ENCODE results near the gene APOD. TPM values are rescaled to one million over a fixed set of nuclear protein-coding genes. Genes with fewer than 3 reads are reported as not detected.

APOD gene
- total RNA-seq, 1 experiment from 2014 or later: not detected

DNA sequence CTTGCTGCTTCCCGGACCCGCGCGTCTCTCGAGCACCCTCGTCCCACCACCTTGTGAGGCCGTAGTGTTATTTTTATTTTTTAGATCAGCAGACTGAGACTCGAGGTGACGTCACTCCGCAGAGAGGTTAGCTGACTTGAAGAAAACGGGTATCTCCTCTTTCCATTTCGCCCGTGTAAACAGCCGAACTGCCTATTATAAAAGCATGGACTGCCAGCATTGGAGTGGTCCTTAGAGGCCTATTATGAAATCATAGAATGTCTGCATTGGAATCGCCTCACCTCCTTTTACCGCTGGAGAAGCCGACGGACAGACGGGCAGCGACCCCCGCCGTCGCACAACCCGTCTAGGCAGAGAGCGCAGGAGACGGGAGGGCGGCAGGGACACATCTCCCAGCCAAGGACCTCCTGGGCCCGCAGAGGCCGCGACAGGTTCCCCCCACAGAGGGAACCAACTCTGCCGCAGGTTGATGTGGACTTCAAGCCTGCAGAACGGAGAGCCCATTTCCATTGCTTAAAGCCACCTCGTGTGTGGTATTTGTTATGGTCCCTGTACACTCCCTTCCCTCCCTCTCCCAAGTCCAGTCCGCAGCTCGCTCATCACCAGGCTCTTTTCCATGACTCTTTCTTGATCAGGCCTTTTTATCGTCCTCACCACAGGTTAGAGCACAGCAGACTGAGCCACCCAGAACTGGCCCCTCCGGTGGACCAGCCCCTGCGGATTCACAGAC is 40.1 kb downstream of the APOD start:
- H3K4me1 ChIP-seq (ENCODE audit: control insufficient read depth, insufficient read depth, low read length): peaks cover 28% of the 10 kb centered on the region
- no peak for DNase-seq (ENCODE audit: low read depth, low spot score)
- ChIA-PET POLR2A (interaction anchor here (0.6 kb wide), 1 partner anchor 1086 kb away, joined by 4 read pairs; no protein-coding TSS in a partner anchor), CTCF (interaction anchor here (0.6 kb wide), 1 partner anchor 20 kb away, joined by 5 read pairs; no protein-coding TSS in a partner anchor)
- intact Hi-C loops (cut with micrococcal nuclease; ENCODE audit: unreplicated experiment) (no loop called here), in situ Hi-C loops (cut with HindIII; ENCODE audit: low pct_unique_long_range_greater_than_20kb, low sequenced_read_pairs) (no loop called here)
- ATAC-seq: peak; percentile 49
- no peaks in the 10 kb centered on the region for H3K9me3 ChIP-seq (ENCODE audit: control insufficient read depth, insufficient read depth, low read depth, low read length)
- no peaks in the 10 kb centered on the region for H3K27me3 ChIP-seq (ENCODE audit: control insufficient read depth, insufficient read depth, low read length)
- TF ChIP-seq, protein P1, sequence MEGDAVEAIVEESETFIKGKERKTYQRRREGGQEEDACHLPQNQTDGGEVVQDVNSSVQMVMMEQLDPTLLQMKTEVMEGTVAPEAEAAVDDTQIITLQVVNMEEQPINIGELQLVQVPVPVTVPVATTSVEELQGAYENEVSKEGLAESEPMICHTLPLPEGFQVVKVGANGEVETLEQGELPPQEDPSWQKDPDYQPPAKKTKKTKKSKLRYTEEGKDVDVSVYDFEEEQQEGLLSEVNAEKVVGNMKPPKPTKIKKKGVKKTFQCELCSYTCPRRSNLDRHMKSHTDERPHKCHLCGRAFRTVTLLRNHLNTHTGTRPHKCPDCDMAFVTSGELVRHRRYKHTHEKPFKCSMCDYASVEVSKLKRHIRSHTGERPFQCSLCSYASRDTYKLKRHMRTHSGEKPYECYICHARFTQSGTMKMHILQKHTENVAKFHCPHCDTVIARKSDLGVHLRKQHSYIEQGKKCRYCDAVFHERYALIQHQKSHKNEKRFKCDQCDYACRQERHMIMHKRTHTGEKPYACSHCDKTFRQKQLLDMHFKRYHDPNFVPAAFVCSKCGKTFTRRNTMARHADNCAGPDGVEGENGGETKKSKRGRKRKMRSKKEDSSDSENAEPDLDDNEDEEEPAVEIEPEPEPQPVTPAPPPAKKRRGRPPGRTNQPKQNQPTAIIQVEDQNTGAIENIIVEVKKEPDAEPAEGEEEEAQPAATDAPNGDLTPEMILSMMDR (IDR thresholded peaks at IDR 0.05): no peak
- no peak for TF ChIP-seq TCF7L2 (IDR thresholded peaks at IDR 0.05; ENCODE audit: low read depth, low read length)
- TF ChIP-seq POLR2AphosphoS5 (IDR thresholded peaks at IDR 0.05; ENCODE audit: low read depth, low read length): no peak
- TF ChIP-seq, protein P2, sequence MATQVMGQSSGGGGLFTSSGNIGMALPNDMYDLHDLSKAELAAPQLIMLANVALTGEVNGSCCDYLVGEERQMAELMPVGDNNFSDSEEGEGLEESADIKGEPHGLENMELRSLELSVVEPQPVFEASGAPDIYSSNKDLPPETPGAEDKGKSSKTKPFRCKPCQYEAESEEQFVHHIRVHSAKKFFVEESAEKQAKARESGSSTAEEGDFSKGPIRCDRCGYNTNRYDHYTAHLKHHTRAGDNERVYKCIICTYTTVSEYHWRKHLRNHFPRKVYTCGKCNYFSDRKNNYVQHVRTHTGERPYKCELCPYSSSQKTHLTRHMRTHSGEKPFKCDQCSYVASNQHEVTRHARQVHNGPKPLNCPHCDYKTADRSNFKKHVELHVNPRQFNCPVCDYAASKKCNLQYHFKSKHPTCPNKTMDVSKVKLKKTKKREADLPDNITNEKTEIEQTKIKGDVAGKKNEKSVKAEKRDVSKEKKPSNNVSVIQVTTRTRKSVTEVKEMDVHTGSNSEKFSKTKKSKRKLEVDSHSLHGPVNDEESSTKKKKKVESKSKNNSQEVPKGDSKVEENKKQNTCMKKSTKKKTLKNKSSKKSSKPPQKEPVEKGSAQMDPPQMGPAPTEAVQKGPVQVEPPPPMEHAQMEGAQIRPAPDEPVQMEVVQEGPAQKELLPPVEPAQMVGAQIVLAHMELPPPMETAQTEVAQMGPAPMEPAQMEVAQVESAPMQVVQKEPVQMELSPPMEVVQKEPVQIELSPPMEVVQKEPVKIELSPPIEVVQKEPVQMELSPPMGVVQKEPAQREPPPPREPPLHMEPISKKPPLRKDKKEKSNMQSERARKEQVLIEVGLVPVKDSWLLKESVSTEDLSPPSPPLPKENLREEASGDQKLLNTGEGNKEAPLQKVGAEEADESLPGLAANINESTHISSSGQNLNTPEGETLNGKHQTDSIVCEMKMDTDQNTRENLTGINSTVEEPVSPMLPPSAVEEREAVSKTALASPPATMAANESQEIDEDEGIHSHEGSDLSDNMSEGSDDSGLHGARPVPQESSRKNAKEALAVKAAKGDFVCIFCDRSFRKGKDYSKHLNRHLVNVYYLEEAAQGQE (IDR thresholded peaks at IDR 0.05; ENCODE audit: insufficient read depth in 1 of 2, low read depth in 2 of 2, low read length in 1 of 2): no peak
- TF ChIP-seq SIN3A (IDR thresholded peaks at IDR 0.05; ENCODE audit: borderline replicate concordance, insufficient read depth, low read depth, low read length): no peak
- BruUV-seq (replicated peaks): TSS peak; percentile 79
- H3K27ac ChIP-seq (ENCODE audit: low read length): peak overlapping the region; percentile 55
- H3K4me3 ChIP-seq (ENCODE audit: low read depth in 2 of 2, low read length in 2 of 2): peak overlapping the region; percentile 56 to 95
- no peaks in the 10 kb centered on the region for H3K36me3 ChIP-seq (ENCODE audit: control insufficient read depth, insufficient read depth, low read length)

DNA sequence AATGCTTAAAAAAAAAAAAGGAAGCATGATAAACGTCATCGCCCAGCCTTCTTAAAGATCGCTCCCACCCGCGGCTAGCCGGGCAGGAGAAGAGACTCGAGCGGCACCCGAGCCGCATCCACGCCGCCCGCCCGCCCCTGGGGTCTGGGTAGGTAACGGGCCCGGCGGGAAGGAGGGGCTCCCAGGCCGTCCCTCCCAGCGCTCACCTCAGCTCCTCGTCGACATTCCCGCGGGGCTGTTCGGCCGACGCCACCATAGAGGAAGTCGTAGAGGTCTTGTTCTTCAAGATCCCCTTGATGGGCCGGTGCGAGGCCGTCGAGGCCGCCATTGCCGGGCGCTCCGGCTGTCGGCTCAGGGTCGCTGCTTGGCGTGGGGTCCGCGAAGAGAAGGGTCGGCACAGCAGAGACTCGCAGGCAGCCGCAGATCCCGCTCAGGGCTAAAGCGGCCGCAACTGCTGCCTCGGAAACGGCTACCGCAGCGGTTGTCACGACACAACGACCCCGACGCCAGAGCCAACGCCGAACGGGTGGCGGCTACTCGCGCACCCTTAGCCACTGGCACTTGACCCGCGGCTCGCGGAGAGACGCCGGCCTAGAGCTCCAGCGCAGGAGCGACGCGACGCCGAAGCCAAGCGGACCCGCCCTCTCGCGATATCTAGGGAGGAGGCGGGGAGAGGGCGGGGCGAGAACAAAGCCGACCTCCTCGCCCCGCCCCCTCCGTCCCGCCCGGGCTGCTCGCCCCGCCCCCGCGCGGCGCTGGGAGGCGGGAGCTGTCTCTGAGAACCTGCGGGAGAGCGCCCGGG is 40.8 kb downstream of the APOD start, which contains the start of gene PPP1R2:
PPP1R2 (minus strand) TSS at position 628 of the 802 bp plus-strand sequence; CDS start at position 328, 300 bp downstream.
- in situ Hi-C loops (cut with HindIII; ENCODE audit: low pct_unique_long_range_greater_than_20kb, low sequenced_read_pairs) (no loop called here), intact Hi-C loops (cut with micrococcal nuclease; ENCODE audit: unreplicated experiment) (no loop called here)
- DNase-seq (ENCODE audit: low read depth, low spot score) (peak; percentile 71), ATAC-seq (peak; percentile 94)
- peaks cover 28% of the 10 kb centered on the region for H3K4me1 ChIP-seq (ENCODE audit: control insufficient read depth, insufficient read depth, low read length)
- H3K27me3 ChIP-seq (ENCODE audit: control insufficient read depth, insufficient read depth, low read length): no peaks in the 10 kb centered on the region
- no peaks in the 10 kb centered on the region for H3K36me3 ChIP-seq (ENCODE audit: control insufficient read depth, insufficient read depth, low read length)
- peak within 1 kb of the TSS; percentile 82 for H3K27ac ChIP-seq (ENCODE audit: low read length)
- POLR2A ChIA-PET: interaction anchor here (0.6 to 0.7 kb wide), 2 partner anchors 26 to 1085 kb away, joined by 3 to 4 read pairs; no protein-coding TSS in a partner anchor
- no TSS peak for BruUV-seq (replicated peaks)
- no peak; the same call in 1 of the 2 replicates for TF ChIP-seq TCF7L2 (IDR thresholded peaks at IDR 0.05; ENCODE audit: low read depth, low read length)
- peak; percentile 83 for TF ChIP-seq SIN3A (IDR thresholded peaks at IDR 0.05; ENCODE audit: borderline replicate concordance, insufficient read depth, low read depth, low read length)
- peak; percentile 97 for TF ChIP-seq POLR2AphosphoS5 (IDR thresholded peaks at IDR 0.05; ENCODE audit: low read depth, low read length)
- CTCF ChIA-PET: interaction anchor here (0.6 to 0.8 kb wide), 4 partner anchors 13 to 272 kb away, joined by 3 to 6 read pairs (median 4); partner anchors contain the start of gene XXYLT1
- peak within 1 kb of the TSS; percentile 56 to 95 for H3K4me3 ChIP-seq (ENCODE audit: low read depth in 2 of 2, low read length in 2 of 2)
- H3K9me3 ChIP-seq (ENCODE audit: control insufficient read depth, insufficient read depth, low read depth, low read length): no peaks in the 10 kb centered on the region

Data from Panc1 (cell line).